Hematopoietic multipotent progenitor cell treated with erythropoietin and hydrocortisone succinate and interleukin-3 and kit ligand, for 17 days (in vitro differentiated cells): ENCODE measurements around the gene NPLOC4.

Experiments
- DNase-seq: peaks from one replicate; pipeline ENCODE4 v3.0.0-alpha.2; 2015; ENCODE audit warnings: low spot score

Gene NPLOC4

GRCh38 chr17:81546906-81547613 is 89.9 kb downstream of the NPLOC4 start:
- no peak for DNase-seq

GRCh38 chr17:81545160-81545949 is 91.6 kb downstream of the NPLOC4 start:
- DNase-seq = no peak

GRCh38 chr17:81544281-81544974 is 92.5 kb downstream of the NPLOC4 start:
- DNase-seq = no peak

GRCh38 chr17:81543756-81544155 is 93.2 kb downstream of the NPLOC4 start:
- DNase-seq = no peak

GRCh38 chr17:81543339-81543675 is 93.6 kb downstream of the NPLOC4 start:
- no peak for DNase-seq

- no peak for DNase-seq
Measured at GRCh38 chr17:81542431-81543338, 94.2 kb downstream of the NPLOC4 start.

- DNase-seq = no peak
Measured at GRCh38 chr17:81541123-81541522, 95.8 kb downstream of the NPLOC4 start.

- DNase-seq = no peak
Measured at GRCh38 chr17:81540676-81541027, 96.3 kb downstream of the NPLOC4 start.

- DNase-seq = no peak
Measured at GRCh38 chr17:81539961-81540675, 96.8 kb downstream of the NPLOC4 start.

GRCh38 chr17:81539571-81539900 is 97.4 kb downstream of the NPLOC4 start:
- no peak for DNase-seq

- DNase-seq = no peak
Measured at GRCh38 chr17:81538651-81539570, 98.0 kb downstream of the NPLOC4 start.

GRCh38 chr17:81537856-81538555 is 98.9 kb downstream of the NPLOC4 start:
- DNase-seq = no peak

GRCh38 chr17:81537343-81537855 is 99.5 kb downstream of the NPLOC4 start:
- DNase-seq = no peak

- no peak for DNase-seq
Measured at GRCh38 chr17:81536299-81537290, 100.3 kb downstream of the NPLOC4 start.

GRCh38 chr17:81535480-81536298 is 101.2 kb downstream of the NPLOC4 start:
- no peak for DNase-seq

- DNase-seq = no peak
Measured at GRCh38 chr17:81535007-81535328, 101.9 kb downstream of the NPLOC4 start.

- DNase-seq = no peak
Measured at GRCh38 chr17:81534157-81535006, 102.5 kb downstream of the NPLOC4 start.
